Cardiac fibroblast (primary cell): Measurements from ENCODE around the gene CC2D1A.
A peak's percentile ranks its signal among the peaks of the same experiment; 100 is the strongest.

ENCODE experiments used
- DNase-seq, 2 donors: peaks; one replicate each; pipeline versions ENCODE4 v3.0.0 to v3.0.0-alpha.2; 2010; ENCODE audit warnings: low read depth in 2 of 2
- H3K4me3 ChIP-seq, 2 donors: replicated peaks in 1 of 2; 1 replicate in 1 of 2; 2 replicates in 1 of 2; pipeline ENCODE4 v1.5.1; 2011; ENCODE audit warnings: low read depth in 2 of 2, low read length in 2 of 2, mild to moderate bottlenecking in 2 of 2, moderate library complexity in 1 of 2
- CTCF ChIP-seq: IDR thresholded peaks from one replicate; pipeline ENCODE4 v1.5.1; 2011; ENCODE audit warnings: low read depth, mild to moderate bottlenecking, low read length, inconsistent platforms

The CC2D1A gene

GRCh38 chr19:13974073-13974472 is 68.1 kb downstream of the CC2D1A start:
- DNase-seq = no peak
- H3K4me3 ChIP-seq = no peak overlapping the region
- TF ChIP-seq CTCF = no peak

GRCh38 chr19:13975870-13976269 is 69.9 kb downstream of the CC2D1A start:
- DNase-seq = no peak
- no peak overlapping the region for H3K4me3 ChIP-seq
- no peak for TF ChIP-seq CTCF

GRCh38 chr19:13976446-13976845 is 70.4 kb downstream of the CC2D1A start:
- H3K4me3 ChIP-seq = no peak overlapping the region
- no peak for DNase-seq
- TF ChIP-seq CTCF = no peak

- no peak overlapping the region for H3K4me3 ChIP-seq
- TF ChIP-seq CTCF = no peak
Measured at GRCh38 chr19:13977803-13978202, 71.8 kb downstream of the CC2D1A start.

GRCh38 chr19:13978351-13979243 is 72.6 kb downstream of the CC2D1A start:
- DNase-seq = peak in 1 of 2 donors; percentile 58
- no peak for TF ChIP-seq CTCF
- no peak overlapping the region for H3K4me3 ChIP-seq

More at GRCh38 chr19:13977803-13978202, 71.8 kb downstream of the CC2D1A start:
- no peak for DNase-seq

- H3K4me3 ChIP-seq = no peak overlapping the region
- TF ChIP-seq CTCF = no peak
- DNase-seq = peak in 1 of 2 donors; percentile 19
Measured at GRCh38 chr19:13979244-13979615, 73.2 kb downstream of the CC2D1A start.

GRCh38 chr19:13979686-13980085 is 73.7 kb downstream of the CC2D1A start:
- no peak for DNase-seq
- H3K4me3 ChIP-seq = no peak overlapping the region
- TF ChIP-seq CTCF = no peak
